Prostate gland (tissue), 2 donors: ENCODE data around the gene BMAL1. TPM values are rescaled to one million over a fixed set of nuclear protein-coding genes. Genes with fewer than 3 reads are reported as not detected.

Experiments used
- DNase-seq: peaks from one replicate; pipeline ENCODE4 v3.0.0-alpha.2; 2019; ENCODE audit warnings: low spot score
- H3K27ac ChIP-seq, 2 donors: fragments of 200-600 bp; sonication (generic); 2 replicates each; pipeline ENCODE4 v1.5.1; 2017 to 2019
- H3K27me3 ChIP-seq: fragments of 200-600 bp; sonication (generic); replicated peaks from 2 replicates; pipeline ENCODE4 v1.5.1; 2019; ENCODE audit not compliant: insufficient read depth
- H3K36me3 ChIP-seq, 2 donors: fragments of 200-600 bp; sonication (generic); 1 replicate in 1 of 2; 2 replicates in 1 of 2; pipeline versions ENCODE4 v1.5.1 to v1.8.1; 2017 to 2019
- H3K4me1 ChIP-seq: fragments of 200-600 bp; sonication (generic); replicated peaks from 2 replicates; pipeline ENCODE4 v1.5.1; 2019
- H3K4me3 ChIP-seq, 2 donors: fragments of 200-600 bp; sonication (generic); 2 replicates each; pipeline ENCODE4 v1.5.1; 2017 to 2019
- H3K9me3 ChIP-seq: fragments of 200-600 bp; sonication (generic); 2 replicates; pipeline ENCODE4 v1.5.1; 2017
- CTCF ChIP-seq, 4 experiments: fragments of 200-600 bp in 2 of 4; fragments of 450-650 bp in 2 of 4; sonication (generic) in 2 of 4; IDR thresholded peaks; 1 replicate in 3 of 4; 2 replicates in 1 of 4; pipeline ENCODE4 v1.5.1; 2016 to 2019; ENCODE audit warnings: antibody characterized with exemption in 4 of 4, mild to moderate bottlenecking in 2 of 4, moderate library complexity in 2 of 4
- POLR2A ChIP-seq: fragments of 450-650 bp; IDR thresholded peaks from one replicate; pipeline ENCODE4 v1.6.1; 2016; ENCODE audit warnings: antibody characterized with exemption, mild to moderate bottlenecking
- POLR2AphosphoS5 ChIP-seq: sonication (generic); formaldehyde crosslinking; IDR thresholded peaks from one replicate; pipeline ENCODE4 v1.6.1; 2017; ENCODE audit warnings: antibody characterized with exemption
- WGBS: methylation state at CpG from one replicate; pipeline ENCODE4 v1.1.5; 2018; 5-methylcytosine and 5-hydroxymethylcytosine counted together
- intact Hi-C: fragments of 100-400 bp; cut with DNase I; formaldehyde crosslinking; loops from one replicate; pipeline ENCODE4 v1.14.2; 2022
- total RNA-seq, 2 donors: library from RNA; depleted of rRNA; stranded (reverse); fragments of >200 nt; gene quantifications; one replicate each; pipeline ENCODE4 v1.1.0, GENCODE V29; 2016

BMAL1 gene
- 10 to 100 TPM; 19.4 to 38.1 TPM for total RNA-seq

DNA sequence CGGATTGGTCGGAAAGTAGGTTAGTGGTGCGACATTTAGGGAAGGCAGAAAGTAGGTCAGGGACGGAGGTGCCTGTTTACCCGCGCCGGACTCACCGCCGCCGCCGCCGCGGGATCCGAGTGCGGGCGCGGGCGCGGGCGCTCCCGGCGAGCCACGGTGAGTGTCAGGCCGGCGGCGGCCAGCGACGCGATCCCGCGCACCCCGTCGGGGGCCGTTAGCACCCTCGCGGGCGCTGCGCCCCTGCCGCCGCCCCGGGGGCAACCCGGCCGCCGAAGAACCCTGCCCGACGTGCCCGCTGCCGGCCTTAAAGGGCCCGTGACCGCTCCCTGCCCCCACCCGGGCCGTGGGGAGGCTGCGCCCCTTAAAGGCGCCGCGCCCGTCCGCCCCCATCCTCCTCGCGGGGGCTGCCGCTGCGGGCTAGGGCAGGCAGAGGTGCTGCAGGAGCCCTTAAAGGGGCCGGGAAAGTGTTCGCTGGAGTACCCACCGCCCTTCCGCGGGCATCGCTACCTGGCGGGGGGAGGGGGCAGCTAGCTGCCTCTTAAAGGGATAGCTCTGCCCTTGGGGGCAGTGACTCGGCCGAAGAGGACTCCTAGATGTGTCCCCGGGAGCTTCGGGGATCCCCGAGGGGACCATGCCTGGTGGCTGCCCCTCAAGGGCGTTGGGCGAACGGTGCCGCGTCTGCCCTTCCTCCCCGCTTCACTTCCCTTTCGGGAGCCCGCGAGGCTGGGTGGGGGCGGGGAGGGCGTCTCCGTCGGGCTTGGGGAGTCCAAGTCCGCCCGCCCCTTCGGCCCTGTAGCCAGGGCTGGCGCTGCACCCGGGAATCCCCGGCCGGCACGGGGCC lies at the start of gene BMAL1:
TSS of gene BMAL1 (plus strand) at position 23 of the 841 bp plus-strand sequence. CDS start 76,519 bp downstream, outside the sequence.
- peak; percentile 30 for DNase-seq
- H3K9me3 ChIP-seq, result no peaks in the 10 kb centered on the region
- intact Hi-C loops, result loop anchor here (5.0 kb wide), 1 partner anchor 64 kb away; no protein-coding TSS in a partner anchor

DNA sequence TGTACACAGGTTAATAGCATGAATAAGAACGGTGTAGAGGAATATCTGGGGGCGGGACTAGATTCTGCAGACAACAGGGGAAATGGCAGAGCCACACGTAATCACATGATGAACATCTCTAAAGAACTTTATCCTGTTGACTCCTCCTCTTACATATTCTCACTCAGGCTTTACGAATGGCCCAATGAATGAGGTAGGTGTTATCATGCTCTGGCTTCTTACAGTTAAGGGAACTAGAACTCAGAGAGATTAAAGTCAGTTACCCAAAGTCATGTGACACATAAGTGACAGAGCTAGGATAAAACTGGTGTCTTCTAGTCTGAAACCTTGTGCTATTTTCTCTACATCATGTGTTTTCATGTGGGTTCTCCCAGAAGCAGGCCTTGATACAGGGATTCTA lies 49.0 kb upstream of the BMAL1 start:
- no peaks in the 10 kb centered on the region for H3K27me3 ChIP-seq
- H3K4me3 ChIP-seq, result no peak overlapping the region
- intact Hi-C loops, result no loop called here
- WGBS, result 80% methylated on average over 4 of the region's 4 CpGs
- TF ChIP-seq POLR2A (no peak), CTCF (IDR thresholded peaks at IDR 0.05) (no peak), POLR2AphosphoS5 (no peak)
- H3K27ac ChIP-seq, result no peak overlapping the region
- no peaks in the 10 kb centered on the region for H3K9me3 ChIP-seq
- no peaks in the 10 kb centered on the region for H3K36me3 ChIP-seq
- no peaks in the 10 kb centered on the region for H3K4me1 ChIP-seq
- no peak for DNase-seq

More for the DNA sequence above, at the start of gene BMAL1:
- Histone ChIP-seq H3K27me3 (no peaks in the 10 kb centered on the region), H3K4me1 (no peaks in the 10 kb centered on the region), H3K4me3 (peak within 1 kb of the TSS; percentile 90 to 91), H3K36me3 (no peaks in the 10 kb centered on the region), H3K27ac (peak within 1 kb of the TSS; percentile 83 to 84)
- 1% methylated on average over 39 of the region's 95 CpGs for WGBS
- TF ChIP-seq POLR2AphosphoS5 (no peak), CTCF (IDR thresholded peaks at IDR 0.05) (no peak), POLR2A (peak; percentile 58)

GRCh38 chr11:13229136-13229535 lies 48.5 kb upstream of the BMAL1 start:
- Histone ChIP-seq H3K4me1 (no peaks in the 10 kb centered on the region), H3K27ac (no peak overlapping the region), H3K4me3 (no peak overlapping the region), H3K36me3 (no peaks in the 10 kb centered on the region), H3K27me3 (no peaks in the 10 kb centered on the region), H3K9me3 (no peaks in the 10 kb centered on the region)
- 53% methylated on average over 4 of the region's 4 CpGs for WGBS
- intact Hi-C loops, result no loop called here
- DNase-seq, result no peak
- TF ChIP-seq POLR2AphosphoS5 (no peak), POLR2A (no peak), CTCF (IDR thresholded peaks at IDR 0.05) (no peak)

- Histone ChIP-seq H3K36me3 (no peaks in the 10 kb centered on the region), H3K9me3 (no peaks in the 10 kb centered on the region), H3K27ac (no peak overlapping the region), H3K27me3 (no peaks in the 10 kb centered on the region), H3K4me1 (no peaks in the 10 kb centered on the region), H3K4me3 (no peak overlapping the region)
- DNase-seq, result no peak
- TF ChIP-seq CTCF (IDR thresholded peaks at IDR 0.05), result no peak
- TF ChIP-seq POLR2A, result no peak
- TF ChIP-seq POLR2AphosphoS5, result no peak
- WGBS, result 35% methylated on average over 2 of the region's 2 CpGs
- intact Hi-C loops, result no loop called here
Observed at GRCh38 chr11:13229711-13230318, 47.8 kb upstream of the BMAL1 start.
